Kidney (tissue), 14 donors: ENCODE results near the gene TVP23C. TPM values are rescaled to one million over a fixed set of nuclear protein-coding genes. Genes with fewer than 3 reads are reported as not detected.

ENCODE experiments used
- DNase-seq, 5 donors: peaks; one replicate each; pipeline ENCODE4 v3.0.0-alpha.2; 2013 to 2020
- FAIRE-seq: peaks from 2 replicates; lab custom pipeline; 2012; peaks lifted over from hg19 to GRCh38; lab: Jason Lieb, UNC
- H3K27ac ChIP-seq, 2 donors: one replicate each; pipeline ENCODE4 v1.7.0; 2013; ENCODE audit warnings: low read depth in 2 of 2, low read length in 2 of 2, inconsistent platforms in 1 of 2
- H3K27me3 ChIP-seq: one replicate; pipeline ENCODE4 v1.7.1; 2013; ENCODE audit warnings: low read length, inconsistent platforms; ENCODE audit not compliant: control insufficient read depth, insufficient read depth
- H3K36me3 ChIP-seq, 3 donors: one replicate each; pipeline versions ENCODE4 v1.7.0 to v1.7.1; 2013; ENCODE audit warnings: low read length in 3 of 3, control low read depth in 1 of 3, inconsistent platforms in 1 of 3; ENCODE audit not compliant: insufficient read depth in 3 of 3, control insufficient read depth in 2 of 3
- H3K4me1 ChIP-seq, 3 donors: one replicate each; pipeline versions ENCODE4 v1.7.0 to v1.7.1; 2013; ENCODE audit warnings: low read length in 3 of 3, inconsistent platforms in 1 of 3, low read depth in 1 of 3; ENCODE audit not compliant: control insufficient read depth in 2 of 3, insufficient read depth in 2 of 3
- H3K4me3 ChIP-seq, 3 donors: one replicate each; pipeline versions ENCODE4 v1.7.0 to v1.8.1; 2013; ENCODE audit warnings: low read length in 3 of 3, control low read depth in 1 of 3, inconsistent platforms in 1 of 3
- H3K9ac ChIP-seq, 3 donors: one replicate each; pipeline versions ENCODE4 v1.7.0 to v1.7.1; 2013; ENCODE audit warnings: low read length in 3 of 3, control low read depth in 1 of 3, inconsistent platforms in 1 of 3
- H3K9me3 ChIP-seq, 3 donors: one replicate each; pipeline versions ENCODE4 v1.7.0 to v1.7.1; 2013; ENCODE audit warnings: low read length in 3 of 3, control low read depth in 1 of 3, inconsistent platforms in 1 of 3; ENCODE audit not compliant: control insufficient read depth in 2 of 3, insufficient read depth in 1 of 3
- CTCF ChIP-seq: IDR thresholded peaks from 3 replicates; pipeline ENCODE4 v1.5.1; 2012; ENCODE audit warnings: mild to moderate bottlenecking, moderate library complexity, borderline replicate concordance; ENCODE audit not compliant: insufficient read depth; ENCODE audit errors: extremely low read depth
- intact Hi-C: fragments of 100-400 bp; cut with DNase I; formaldehyde crosslinking; loops from one replicate; pipeline ENCODE4 v1.11.1; 2022
- polyA plus RNA-seq: library from polyadenylated mRNA; stranded (reverse); fragments of 350-450 nt; fragmentation: Illumina TruSeq; extraction: RNeasy Lipid Tissue Mini Kit (QIAGEN cat#74804); gene quantifications from one replicate; pipeline ENCODE4 v1.2.3, GENCODE V29; 2014; ENCODE audit warnings: low read depth, low replicate concordance; ENCODE audit not compliant: insufficient read depth
- total RNA-seq: library from RNA; stranded (reverse); fragmentation: NEBNext Ultra II Directional; extraction: Animal tissue kit (Norgen Biotek cat#: 25700); gene quantifications from one replicate; pipeline ENCODE4 v1.2.1, GENCODE V29; 2021
- donor health status: control.
- donor health status: control.
- donor health status: control.
- donor health status: control.
- donor health status: control.
- donor health status: DM: yes; HTN: yes; CAD: no.
- donor health status: Normal renal cell carcinoma (clear cell type).

TVP23C gene
- total and polyA plus RNA-seq, 2 donors from 2014 or later: 2.6 to 19.0 TPM

GRCh38 chr17:15490634-15491261, 72.5 kb downstream of the TVP23C start:
- Histone ChIP-seq H3K27ac (peak overlapping the region in 1 of 2 donors; percentile 29), H3K9ac (no peak overlapping the region), H3K36me3 (no peaks in the 10 kb centered on the region), H3K4me3 (no peak overlapping the region), H3K27me3 (no peaks in the 10 kb centered on the region), H3K9me3 (no peaks in the 10 kb centered on the region), H3K4me1 (no peaks in the 10 kb centered on the region)
- FAIRE-seq: no peak
- peak in 4 of 5 donors; percentile 14 to 87 (median 54) for DNase-seq
- no peak for TF ChIP-seq CTCF
- intact Hi-C loops: no loop called here

- FAIRE-seq (no peak), DNase-seq (no peak)
- TF ChIP-seq CTCF: no peak
- Histone ChIP-seq H3K4me3 (no peak overlapping the region), H3K36me3 (no peaks in the 10 kb centered on the region), H3K9ac (no peak overlapping the region), H3K9me3 (no peaks in the 10 kb centered on the region), H3K27me3 (no peaks in the 10 kb centered on the region), H3K4me1 (no peaks in the 10 kb centered on the region), H3K27ac (no peak overlapping the region)
- intact Hi-C loops: no loop called here
Measured at GRCh38 chr17:15488557-15488956, 74.7 kb downstream of the TVP23C start.

GRCh38 chr17:15485045-15485444, 78.2 kb downstream of the TVP23C start:
- Histone ChIP-seq H3K27ac (no peak overlapping the region), H3K4me3 (no peak overlapping the region), H3K9me3 (no peaks in the 10 kb centered on the region), H3K4me1 (no peaks in the 10 kb centered on the region), H3K27me3 (no peaks in the 10 kb centered on the region), H3K36me3 (peaks cover 0 to 5% (median 0%) of the 10 kb centered on the region in 3 donors), H3K9ac (no peak overlapping the region)
- intact Hi-C loops: no loop called here
- no peak for TF ChIP-seq CTCF
- no peak for FAIRE-seq
- no peak for DNase-seq
